PC-3 (cell line): ENCODE data around the gene CEP78. TPM values are rescaled to one million over a fixed set of nuclear protein-coding genes. Genes with fewer than 3 reads are reported as not detected.

ENCODE experiments used
- ATAC-seq: fragments of 200-7000 bp; cut with Tn5 transposase; 2 replicates; pipeline ENCODE4 v1.9.1; 2020; ENCODE audit warnings: mild to moderate bottlenecking, moderate library complexity
- BruUV-seq: library from RNA; stranded (reverse); fragments of 400-500 nt; replicated peaks from 2 replicates; lab custom pipeline; 2021; lab: Mats Ljungman, UMichigan
- CTCF ChIA-PET: fragments of 300-600 bp; sonication (Branson Sonifier 250); formaldehyde crosslinking; loops from one replicate; lab custom pipeline; 2022; ENCODE audit warnings: antibody characterized with exemption; lab: Charles Lee
- POLR2A ChIA-PET: fragments of 300-600 bp; sonication (Branson Sonifier 250); formaldehyde crosslinking; loops from one replicate; lab custom pipeline; 2022; ENCODE audit warnings: antibody characterized with exemption; ENCODE audit not compliant: unreplicated experiment; lab: Charles Lee
- DNase-seq: peaks from one replicate; pipeline ENCODE4 v3.0.0-alpha.2; 2015
- H2AFZ ChIP-seq: fragments of 300-600 bp; sonication (generic); 2 replicates; pipeline ENCODE4 v1.6.0; 2016; ENCODE audit warnings: antibody characterized with exemption, low read length
- H3F3A ChIP-seq: fragments of 300-600 bp; sonication (generic); one replicate; pipeline ENCODE4 v1.6.0; 2017; ENCODE audit warnings: antibody characterized with exemption, low read length, control low read depth, mild to moderate bottlenecking; ENCODE audit not compliant: unreplicated experiment
- H3K27ac ChIP-seq: fragments of 300-600 bp; sonication (generic); 2 replicates; pipeline ENCODE4 v1.5.1; 2016; ENCODE audit warnings: mild to moderate bottlenecking, low read length
- H3K27me3 ChIP-seq: fragments of 300-600 bp; sonication (generic); 2 replicates; pipeline ENCODE4 v1.6.1; 2016; ENCODE audit warnings: low read length, mixed read lengths
- H3K36me3 ChIP-seq: fragments of 300-600 bp; sonication (generic); 2 replicates; pipeline ENCODE4 v1.6.1; 2016; ENCODE audit warnings: low read depth, mixed run types, low read length, mixed read lengths
- H3K4me1 ChIP-seq: fragments of 300-600 bp; sonication (generic); 2 replicates; pipeline ENCODE4 v1.5.1; 2016; ENCODE audit warnings: low read length; ENCODE audit not compliant: insufficient read depth
- H3K4me2 ChIP-seq: fragments of 300-600 bp; sonication (generic); 2 replicates; pipeline ENCODE4 v1.6.0; 2016; ENCODE audit warnings: low read length
- H3K4me3 ChIP-seq: fragments of 300-600 bp; sonication (generic); 2 replicates; pipeline ENCODE4 v1.5.1; 2016; ENCODE audit warnings: mild to moderate bottlenecking, low read length, mixed read lengths
- H3K79me2 ChIP-seq: fragments of 300-600 bp; sonication (generic); 2 replicates; pipeline ENCODE4 v1.6.1; 2017; ENCODE audit warnings: low read length, mixed read lengths
- H3K9ac ChIP-seq: fragments of 300-600 bp; sonication (generic); 2 replicates; pipeline ENCODE4 v1.6.0; 2016; ENCODE audit warnings: mild to moderate bottlenecking, low read length
- H3K9me2 ChIP-seq: fragments of 300-600 bp; sonication (generic); replicated peaks from 2 replicates; pipeline ENCODE4 v1.6.1; 2016; ENCODE audit warnings: mixed run types, low read length, mixed read lengths
- H3K9me3 ChIP-seq: fragments of 300-600 bp; sonication (generic); 2 replicates; pipeline ENCODE4 v1.6.1; 2016; ENCODE audit warnings: low read length, mixed read lengths
- H4K20me1 ChIP-seq: fragments of 300-600 bp; sonication (generic); 2 replicates; pipeline ENCODE4 v1.6.1; 2016; ENCODE audit warnings: low read length, mixed read lengths
- CTCF ChIP-seq: fragments of 300-600 bp; sonication (generic); conservative IDR thresholded peaks from 2 replicates; pipeline ENCODE4 v1.5.1; 2017; ENCODE audit warnings: antibody characterized with exemption, low read depth, mild to moderate bottlenecking, low read length
- EZH2 ChIP-seq: fragments of 300-600 bp; sonication (generic); IDR thresholded peaks from one replicate; pipeline ENCODE4 v1.6.1; 2017; ENCODE audit warnings: antibody characterized with exemption, mild to moderate bottlenecking, low read length; ENCODE audit not compliant: unreplicated experiment
- EZH2phosphoT487 ChIP-seq: fragments of 300-600 bp; sonication (generic); IDR thresholded peaks from 2 replicates; pipeline ENCODE4 v1.6.1; 2018; ENCODE audit warnings: mild to moderate bottlenecking, antibody characterized with exemption, low read length, borderline replicate concordance
- intact Hi-C: fragments of 100-400 bp; cut with micrococcal nuclease; formaldehyde crosslinking; loops from 2 replicates; pipeline ENCODE4 v1.9.0; 2023
- total RNA-seq: library from RNA; depleted of rRNA; stranded (reverse); fragments of >200 nt; gene quantifications from 2 replicates; pipeline ENCODE4 v1.2.3, GENCODE V29; 2014

CEP78 gene
- total RNA-seq, 1 experiment from 2014 or later: 52.5 TPM

- Histone ChIP-seq H3K4me1 (no peaks in the 10 kb centered on the region), H3K9me3 (no peaks in the 10 kb centered on the region), H3K4me3 (no peak overlapping the region), H3K9ac (no peak overlapping the region), H3K4me2 (no peak overlapping the region), H3K27ac (no peak overlapping the region), H2AFZ (no peak overlapping the region), H4K20me1 (no peaks in the 10 kb centered on the region), H3K79me2 (no peaks in the 10 kb centered on the region), H3K36me3 (peaks cover 7% of the 10 kb centered on the region; the same call in 1 of the 2 replicates), H3K27me3 (no peaks in the 10 kb centered on the region), H3F3A (no peaks in the 10 kb centered on the region), H3K9me2 (no peaks in the 10 kb centered on the region)
- ChIA-PET CTCF (no interaction called here), POLR2A (no interaction called here)
- no peak for TF ChIP-seq CTCF
- TF ChIP-seq EZH2phosphoT487: no peak
- no peak for TF ChIP-seq EZH2
- BruUV-seq: no TSS peak
- intact Hi-C loops: no loop called here
- no peak for ATAC-seq
- no peak for DNase-seq
Measured at GRCh38 chr9:78272307-78272706, 36.4 kb downstream of the CEP78 start.

- TF ChIP-seq CTCF: no peak
- no peak for TF ChIP-seq EZH2
- no peak for TF ChIP-seq EZH2phosphoT487
- ATAC-seq (no peak), DNase-seq (no peak)
- Histone ChIP-seq H2AFZ (no peak overlapping the region), H3K9ac (no peak overlapping the region), H3K79me2 (no peaks in the 10 kb centered on the region), H3K36me3 (no peaks in the 10 kb centered on the region), H3K9me3 (no peaks in the 10 kb centered on the region), H3K4me1 (no peaks in the 10 kb centered on the region), H3K9me2 (no peaks in the 10 kb centered on the region), H4K20me1 (no peaks in the 10 kb centered on the region), H3K4me3 (no peak overlapping the region), H3F3A (no peaks in the 10 kb centered on the region), H3K4me2 (no peak overlapping the region), H3K27ac (no peak overlapping the region), H3K27me3 (no peaks in the 10 kb centered on the region)
- ChIA-PET CTCF (no interaction called here), POLR2A (no interaction called here)
- no TSS peak for BruUV-seq
- intact Hi-C loops: no loop called here
Measured at GRCh38 chr9:78273761-78274160, 37.9 kb downstream of the CEP78 start.

GRCh38 chr9:78278177-78278777 lies 42.4 kb downstream of the CEP78 start:
- intact Hi-C loops: no loop called here
- no peak overlapping the region for H2AFZ ChIP-seq
- H3K9me2 ChIP-seq: no peaks in the 10 kb centered on the region
- no peak for DNase-seq
- H3K27me3 ChIP-seq: no peaks in the 10 kb centered on the region
- no peak overlapping the region for H3K27ac ChIP-seq
- H3K79me2 ChIP-seq: no peaks in the 10 kb centered on the region
- no peaks in the 10 kb centered on the region for H4K20me1 ChIP-seq
- H3K36me3 ChIP-seq: no peaks in the 10 kb centered on the region
- H3K4me2 ChIP-seq: no peak overlapping the region
- H3F3A ChIP-seq: no peaks in the 10 kb centered on the region
- CTCF ChIA-PET: no interaction called here
- ATAC-seq: no peak
- no peak overlapping the region for H3K4me3 ChIP-seq
- TF ChIP-seq EZH2: no peak
- no peak for TF ChIP-seq EZH2phosphoT487
- no peak for TF ChIP-seq CTCF
- H3K9me3 ChIP-seq: no peaks in the 10 kb centered on the region
- no TSS peak for BruUV-seq
- H3K4me1 ChIP-seq: no peaks in the 10 kb centered on the region
- no peak overlapping the region for H3K9ac ChIP-seq
- POLR2A ChIA-PET: no interaction called here
